ENCODE data around the gene TMEM132D. TPM values are rescaled to one million over a fixed set of nuclear protein-coding genes. Genes with fewer than 3 reads are reported as not detected.
A peak's percentile ranks its signal among the peaks of the same experiment; 100 is the strongest.

TMEM132D gene
- total RNA-seq, 1 donor from 2014 or later, result 15.2 TPM

DNA sequence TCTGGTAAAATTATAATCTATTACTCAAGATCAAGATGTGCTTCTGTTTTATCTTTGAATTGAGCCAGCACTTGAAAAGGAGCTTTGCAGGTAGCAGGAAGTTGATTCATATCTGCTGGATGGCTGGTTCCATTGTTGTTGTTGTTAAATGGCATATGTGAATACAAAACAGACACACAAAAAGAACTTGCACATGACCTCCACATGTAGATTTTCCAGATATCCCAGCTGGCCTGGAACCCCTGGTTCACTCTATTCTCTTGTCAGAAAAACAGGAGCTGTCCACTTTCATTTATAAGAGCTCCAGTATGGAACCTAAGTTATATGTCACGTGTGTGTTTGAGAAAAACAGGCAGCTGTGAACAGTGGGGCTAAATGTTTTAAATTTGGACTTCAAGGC is 273.9 kb downstream of the TMEM132D start:
- Mint-ChIP-seq H3K27ac (ENCODE audit: unreplicated experiment) (no peak overlapping the region), H3K9me3 (ENCODE audit: unreplicated experiment) (peaks cover 15% of the 10 kb centered on the region)

DNA sequence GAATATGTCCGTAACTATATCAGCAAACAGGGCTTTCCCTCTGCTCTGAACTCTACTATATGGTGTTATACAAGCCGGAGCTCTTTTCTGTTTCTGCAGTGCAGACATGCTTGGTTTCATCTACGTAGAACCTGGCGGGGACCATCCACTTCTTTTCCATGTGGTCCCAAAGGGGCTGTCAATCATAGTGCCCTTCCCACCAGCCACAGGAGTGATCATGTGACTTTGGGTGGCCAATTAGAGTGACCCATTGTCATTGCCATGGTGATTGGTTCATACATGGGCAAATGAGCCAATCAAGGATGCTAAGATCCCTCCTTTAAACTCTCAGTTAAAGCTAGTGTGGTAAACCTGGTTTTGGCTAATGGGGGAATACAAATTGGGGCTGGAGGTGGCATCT is 281.3 kb downstream of the TMEM132D start:
- H3K9me3 Mint-ChIP-seq (ENCODE audit: unreplicated experiment), result peaks cover 10% of the 10 kb centered on the region
- no peaks in the 10 kb centered on the region for H3K27me3 Mint-ChIP-seq (ENCODE audit: unreplicated experiment)
- TF ChIP-seq, protein P1, sequence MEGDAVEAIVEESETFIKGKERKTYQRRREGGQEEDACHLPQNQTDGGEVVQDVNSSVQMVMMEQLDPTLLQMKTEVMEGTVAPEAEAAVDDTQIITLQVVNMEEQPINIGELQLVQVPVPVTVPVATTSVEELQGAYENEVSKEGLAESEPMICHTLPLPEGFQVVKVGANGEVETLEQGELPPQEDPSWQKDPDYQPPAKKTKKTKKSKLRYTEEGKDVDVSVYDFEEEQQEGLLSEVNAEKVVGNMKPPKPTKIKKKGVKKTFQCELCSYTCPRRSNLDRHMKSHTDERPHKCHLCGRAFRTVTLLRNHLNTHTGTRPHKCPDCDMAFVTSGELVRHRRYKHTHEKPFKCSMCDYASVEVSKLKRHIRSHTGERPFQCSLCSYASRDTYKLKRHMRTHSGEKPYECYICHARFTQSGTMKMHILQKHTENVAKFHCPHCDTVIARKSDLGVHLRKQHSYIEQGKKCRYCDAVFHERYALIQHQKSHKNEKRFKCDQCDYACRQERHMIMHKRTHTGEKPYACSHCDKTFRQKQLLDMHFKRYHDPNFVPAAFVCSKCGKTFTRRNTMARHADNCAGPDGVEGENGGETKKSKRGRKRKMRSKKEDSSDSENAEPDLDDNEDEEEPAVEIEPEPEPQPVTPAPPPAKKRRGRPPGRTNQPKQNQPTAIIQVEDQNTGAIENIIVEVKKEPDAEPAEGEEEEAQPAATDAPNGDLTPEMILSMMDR (IDR thresholded peaks at IDR 0.05), result no peak
- peaks cover 5% of the 10 kb centered on the region for H3K36me3 Mint-ChIP-seq (ENCODE audit: unreplicated experiment)
- no peak overlapping the region for H3K27ac Mint-ChIP-seq (ENCODE audit: unreplicated experiment)
- peaks cover 6% of the 10 kb centered on the region for H3K4me1 Mint-ChIP-seq (ENCODE audit: unreplicated experiment)
- DNase-seq (ENCODE audit: extremely low spot score, unreplicated experiment), result no peak
- H3K4me3 Mint-ChIP-seq (ENCODE audit: unreplicated experiment), result no peak overlapping the region

More for the DNA sequence above, 273.9 kb downstream of the TMEM132D start:
- DNase-seq (ENCODE audit: extremely low spot score, unreplicated experiment), result no peak
- Mint-ChIP-seq H3K27me3 (ENCODE audit: unreplicated experiment) (no peaks in the 10 kb centered on the region), H3K4me3 (ENCODE audit: unreplicated experiment) (no peak overlapping the region), H3K4me1 (ENCODE audit: unreplicated experiment) (peaks cover 18% of the 10 kb centered on the region), H3K36me3 (ENCODE audit: unreplicated experiment) (peaks cover 4% of the 10 kb centered on the region)
- TF ChIP-seq, protein P1 (IDR thresholded peaks at IDR 0.05), result no peak

DNA sequence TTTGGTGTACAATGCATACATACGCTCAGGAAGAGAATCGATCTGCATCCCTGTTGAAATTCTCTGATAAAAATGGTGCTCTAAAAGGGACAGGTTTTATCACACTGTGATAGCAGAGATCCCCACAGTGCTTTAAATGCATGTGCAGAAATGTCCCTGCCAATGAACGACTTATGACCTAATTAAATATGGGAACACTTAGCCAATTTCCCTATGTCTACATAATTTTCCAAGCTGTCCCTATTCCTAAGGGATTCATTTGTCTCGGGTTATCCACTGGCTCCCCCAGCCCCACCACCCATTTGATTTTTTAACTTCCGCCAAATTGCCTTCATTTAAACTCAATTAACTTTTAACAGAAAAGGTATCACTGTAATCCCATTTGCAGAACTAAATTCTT is 284.6 kb downstream of the TMEM132D start:
- no peak for DNase-seq (ENCODE audit: extremely low spot score, unreplicated experiment)
- Mint-ChIP-seq H3K4me1 (ENCODE audit: unreplicated experiment) (peaks cover 16% of the 10 kb centered on the region), H3K27ac (ENCODE audit: unreplicated experiment) (no peak overlapping the region), H3K27me3 (ENCODE audit: unreplicated experiment) (no peaks in the 10 kb centered on the region), H3K9me3 (ENCODE audit: unreplicated experiment) (peaks cover 4% of the 10 kb centered on the region), H3K36me3 (ENCODE audit: unreplicated experiment) (peaks cover 2% of the 10 kb centered on the region), H3K4me3 (ENCODE audit: unreplicated experiment) (no peak overlapping the region)
- TF ChIP-seq, protein P1 (IDR thresholded peaks at IDR 0.05), result no peak

DNA sequence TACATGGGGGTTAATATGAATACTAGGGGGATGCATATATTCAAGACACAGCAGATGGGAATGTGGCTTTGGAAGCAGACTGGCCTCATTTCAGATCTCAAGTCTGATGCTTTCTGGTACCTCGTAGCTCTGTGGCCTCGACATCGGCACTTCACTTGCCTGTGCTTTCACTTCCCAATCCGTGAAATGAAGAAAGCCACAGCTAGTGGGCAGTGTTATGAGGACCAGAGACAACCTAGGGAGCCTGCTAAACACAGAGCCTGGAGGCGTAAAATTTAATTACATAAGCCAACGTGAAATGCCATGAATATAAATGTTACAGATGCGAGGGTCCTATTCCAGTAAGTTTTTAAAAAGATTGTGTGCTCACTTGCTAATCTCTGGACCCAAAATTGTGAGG is 286.0 kb downstream of the TMEM132D start:
- DNase-seq (ENCODE audit: extremely low spot score, unreplicated experiment), result no peak
- Mint-ChIP-seq H3K27me3 (ENCODE audit: unreplicated experiment) (no peaks in the 10 kb centered on the region), H3K4me1 (ENCODE audit: unreplicated experiment) (peaks cover 15% of the 10 kb centered on the region), H3K9me3 (ENCODE audit: unreplicated experiment) (no peaks in the 10 kb centered on the region), H3K4me3 (ENCODE audit: unreplicated experiment) (no peak overlapping the region), H3K36me3 (ENCODE audit: unreplicated experiment) (peaks cover 2% of the 10 kb centered on the region), H3K27ac (ENCODE audit: unreplicated experiment) (no peak overlapping the region)
- TF ChIP-seq, protein P1 (IDR thresholded peaks at IDR 0.05), result no peak

DNA sequence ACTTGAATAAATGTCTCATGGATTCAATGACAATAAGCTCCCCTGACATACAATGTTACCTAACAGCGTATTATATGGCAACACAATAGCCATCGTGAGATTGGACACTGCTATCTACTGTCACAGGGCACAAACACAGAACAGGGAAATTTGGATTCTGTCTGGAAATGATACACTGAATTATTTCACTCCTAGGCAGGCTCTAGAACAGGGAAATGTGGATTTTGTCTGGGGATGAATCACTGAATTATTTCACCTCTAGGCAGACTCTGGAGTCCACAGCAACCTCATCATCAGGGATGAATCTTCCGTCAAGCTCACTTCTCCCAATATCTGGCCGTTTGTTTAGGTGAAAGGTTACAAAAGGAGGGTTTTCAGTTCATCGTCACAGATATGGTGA is 288.8 kb downstream of the TMEM132D start:
- Mint-ChIP-seq H3K4me1 (ENCODE audit: unreplicated experiment) (peaks cover 18% of the 10 kb centered on the region), H3K27ac (ENCODE audit: unreplicated experiment) (peak overlapping the region; percentile 69), H3K4me3 (ENCODE audit: unreplicated experiment) (no peak overlapping the region), H3K36me3 (ENCODE audit: unreplicated experiment) (peaks cover 2% of the 10 kb centered on the region), H3K9me3 (ENCODE audit: unreplicated experiment) (no peaks in the 10 kb centered on the region), H3K27me3 (ENCODE audit: unreplicated experiment) (no peaks in the 10 kb centered on the region)
- DNase-seq (ENCODE audit: extremely low spot score, unreplicated experiment), result no peak
- TF ChIP-seq, protein P1 (IDR thresholded peaks at IDR 0.05), result no peak
